ENCODE data around the gene GPC6. TPM values are rescaled to one million over a fixed set of nuclear protein-coding genes. Genes with fewer than 3 reads are reported as not detected.

Gene GPC6
- total RNA-seq, 1 experiment from 2014 or later = 0.22 TPM

GRCh38 chr13:94313926-94314325, 1087.3 kb downstream of the GPC6 start:
- intact Hi-C loops (cut with micrococcal nuclease) = no loop called here
- H2AFZ ChIP-seq (ENCODE audit: low read depth, low read length, poor library complexity, severe bottlenecking) = no peak overlapping the region
- H3K9me3 ChIP-seq (ENCODE audit: control insufficient read depth in 1 of 2, insufficient read depth in 1 of 2, low read depth in 1 of 2, low read length in 2 of 2) = no peaks in the 10 kb centered on the region
- CTCF ChIA-PET = no interaction called here
- no peak for TF ChIP-seq ELF1 (IDR thresholded peaks at IDR 0.05; ENCODE audit: borderline replicate concordance, low read depth)
- TF ChIP-seq ZFX (IDR thresholded peaks at IDR 0.05) = no peak
- no peak for TF ChIP-seq RAD21 (IDR thresholded peaks at IDR 0.05; ENCODE audit: low read depth)
- TF ChIP-seq CEBPB (IDR thresholded peaks at IDR 0.05; ENCODE audit: low read depth) = no peak
- TF ChIP-seq POLR2A (IDR thresholded peaks at IDR 0.05; ENCODE audit: borderline replicate concordance, extremely low read depth, insufficient read depth, insufficient read length) = no peak
- no peak for TF ChIP-seq POLR2AphosphoS5 (IDR thresholded peaks at IDR 0.05; ENCODE audit: low read depth, low read length)
- no peak for TF ChIP-seq CTCF (IDR thresholded peaks at IDR 0.05 in 2 of 3, conservative IDR thresholded peaks at IDR 0.05 in 1 of 3; ENCODE audit: borderline replicate concordance in 1 of 3, insufficient read depth in 1 of 3, low read depth in 2 of 3, low read length in 2 of 3)
- TF ChIP-seq SIN3A (IDR thresholded peaks at IDR 0.05; ENCODE audit: low read depth) = no peak
- no peak for TF ChIP-seq ZBTB33 (IDR thresholded peaks at IDR 0.05; ENCODE audit: extremely low read depth, insufficient replicate concordance, low read length)
- no peak for TF ChIP-seq MAX (IDR thresholded peaks at IDR 0.05)
- TF ChIP-seq FOSL1 (IDR thresholded peaks at IDR 0.05; ENCODE audit: low read depth) = no peak
- no peak for TF ChIP-seq EZH2 (IDR thresholded peaks at IDR 0.05)
- no peaks in the 10 kb centered on the region for H3K4me1 ChIP-seq (ENCODE audit: control insufficient read depth in 1 of 2, insufficient read depth in 2 of 2, low read length in 2 of 2)
- H4K20me1 ChIP-seq (ENCODE audit: insufficient read depth) = no peaks in the 10 kb centered on the region
- ATAC-seq (no peak), DNase-seq (ENCODE audit: low read depth, low spot score) (no peak)
- POLR2A ChIA-PET = no interaction called here
- H3K9me2 ChIP-seq (ENCODE audit: insufficient read depth) = no peaks in the 10 kb centered on the region
- RAD21 ChIA-PET (ENCODE audit: low non-redundant PET in 1 of 2, low total read pairs in 2 of 2, uncharacterized antibody in 2 of 2, unreplicated experiment in 2 of 2) = no interaction called here
- no peaks in the 10 kb centered on the region for H3K27me3 ChIP-seq (ENCODE audit: insufficient read depth, low read length)
- H3K4me2 ChIP-seq (ENCODE audit: low read length) = no peak overlapping the region
- H3K79me2 ChIP-seq (ENCODE audit: insufficient read depth, low read length) = no peaks in the 10 kb centered on the region
- H3K9ac ChIP-seq (ENCODE audit: low read length) = no peak overlapping the region
- BruUV-seq (replicated peaks) = no TSS peak
- H3K27ac ChIP-seq (ENCODE audit: low read depth, low read length) = no peak overlapping the region
- H3K36me3 ChIP-seq (ENCODE audit: control insufficient read depth in 1 of 2, insufficient read depth in 2 of 2, low read length in 2 of 2) = no peaks in the 10 kb centered on the region
- H3K4me3 ChIP-seq (replicated peaks in 1 of 2; ENCODE audit: low read depth in 1 of 2, low read length in 2 of 2) = no peak overlapping the region
